Islet of Langerhans (tissue), 1 donor: ENCODE measurements around the gene LAMTOR4.
"Not testable (repeated sequence)": the region's sequence is repeated elsewhere in the genome, so short reads cannot be mapped to it uniquely, and the experiment has no call there.

Source experiments
- FAIRE-seq: peaks from one replicate; lab custom pipeline; 2011; peaks lifted over from hg19 to GRCh38; lab: Jason Lieb, UNC

Gene LAMTOR4

GRCh38 chr7:100122568-100122967, 26.1 kb upstream of the LAMTOR4 start:
- no peak for FAIRE-seq

GRCh38 chr7:100124301-100125230, 24.2 kb upstream of the LAMTOR4 start:
- no peak for FAIRE-seq

- FAIRE-seq, result no peak
Observed at GRCh38 chr7:100126239-100126930, 22.3 kb upstream of the LAMTOR4 start.

GRCh38 chr7:100126931-100127865, 21.5 kb upstream of the LAMTOR4 start, which contains the start of gene MBLAC1:
Gene MBLAC1, plus strand, starts transcription at chr7:100126967. Its CDS starts 429 bp downstream, at chr7:100127396.
- FAIRE-seq, result no peak

- FAIRE-seq, result no peak
Observed at GRCh38 chr7:100127866-100128636, 20.7 kb upstream of the LAMTOR4 start.

- FAIRE-seq, result no peak
Observed at GRCh38 chr7:100128637-100128963, 20.1 kb upstream of the LAMTOR4 start.

GRCh38 chr7:100130220-100130607, 18.5 kb upstream of the LAMTOR4 start:
- not testable (repeated sequence) for FAIRE-seq

- no peak for FAIRE-seq
Observed at GRCh38 chr7:100130608-100131453, 17.9 kb upstream of the LAMTOR4 start.

GRCh38 chr7:100132126-100132525, 16.6 kb upstream of the LAMTOR4 start:
- FAIRE-seq, result no peak

GRCh38 chr7:100132697-100133151, 16.0 kb upstream of the LAMTOR4 start:
- no peak for FAIRE-seq

GRCh38 chr7:100137851-100138760, 10.6 kb upstream of the LAMTOR4 start:
- FAIRE-seq, result no peak

GRCh38 chr7:100141555-100141949, 7.2 kb upstream of the LAMTOR4 start:
- no peak for FAIRE-seq

- FAIRE-seq, result no peak
Observed at GRCh38 chr7:100142461-100142860, 6.3 kb upstream of the LAMTOR4 start.

GRCh38 chr7:100146350-100146749, 2.4 kb upstream of the LAMTOR4 start:
- FAIRE-seq, result not testable (repeated sequence)

- FAIRE-seq, result no peak
Observed at GRCh38 chr7:100147278-100147677, 1.4 kb upstream of the LAMTOR4 start.

- no peak for FAIRE-seq
Observed at GRCh38 chr7:100148225-100148558, 526 bp upstream of the LAMTOR4 start.

GRCh38 chr7:100152404-100152803, 3.7 kb downstream of the LAMTOR4 start:
- no peak for FAIRE-seq

GRCh38 chr7:100152937-100153666, 4.4 kb downstream of the LAMTOR4 start:
- FAIRE-seq, result no peak
